NT2/D1 (cell line): ENCODE measurements around the gene COL9A1.

ENCODE experiments used
- DNase-seq: peaks from one replicate; pipeline ENCODE4 v3.0.0-alpha.2; 2011; ENCODE audit warnings: low read depth, low spot score
- H3K27me3 ChIP-seq: 2 replicates; pipeline ENCODE4 v1.6.0; 2011; ENCODE audit warnings: mild to moderate bottlenecking; ENCODE audit not compliant: insufficient read length, insufficient read depth
- H3K36me3 ChIP-seq: 2 replicates; pipeline ENCODE4 v1.6.1; 2011; ENCODE audit warnings: mild to moderate bottlenecking, low read length, mixed read lengths; ENCODE audit not compliant: insufficient read depth, insufficient read length
- H3K4me1 ChIP-seq: 2 replicates; pipeline ENCODE4 v1.5.1; 2011; ENCODE audit not compliant: insufficient read depth, insufficient read length
- H3K4me3 ChIP-seq: 2 replicates; pipeline ENCODE4 v1.5.1; 2011; ENCODE audit warnings: low read depth; ENCODE audit not compliant: insufficient read length
- H3K9ac ChIP-seq: 2 replicates; pipeline ENCODE4 v1.6.0; 2011; ENCODE audit warnings: low read depth; ENCODE audit not compliant: insufficient read length
- H3K9me3 ChIP-seq: 2 replicates; pipeline ENCODE4 v1.5.1; 2011; ENCODE audit warnings: mild to moderate bottlenecking, low read length; ENCODE audit not compliant: insufficient read depth
- SUZ12 ChIP-seq: IDR thresholded peaks from 2 replicates; pipeline ENCODE4 v1.6.1; 2011; ENCODE audit not compliant: insufficient read length, insufficient read depth; ENCODE audit errors: extremely low read depth
- YY1 ChIP-seq: IDR thresholded peaks from 2 replicates; pipeline ENCODE4 v1.6.1; 2011; ENCODE audit not compliant: insufficient read length, insufficient read depth
- ZNF274 ChIP-seq: IDR thresholded peaks from 2 replicates; pipeline ENCODE4 v1.6.1; 2011; ENCODE audit warnings: mild to moderate bottlenecking, low read depth, low read length

The COL9A1 gene

GRCh38 chr6:70257768-70258273 lies 45.1 kb downstream of the COL9A1 start:
- no peaks in the 10 kb centered on the region for H3K27me3 ChIP-seq
- no peaks in the 10 kb centered on the region for H3K4me1 ChIP-seq
- no peak for TF ChIP-seq YY1
- no peak for TF ChIP-seq ZNF274
- no peak for TF ChIP-seq SUZ12
- H3K9ac ChIP-seq = no peak overlapping the region
- no peak for DNase-seq
- H3K36me3 ChIP-seq = no peaks in the 10 kb centered on the region
- no peaks in the 10 kb centered on the region for H3K9me3 ChIP-seq
- no peak overlapping the region for H3K4me3 ChIP-seq

- no peak for TF ChIP-seq ZNF274
- TF ChIP-seq YY1 = no peak
- no peak for TF ChIP-seq SUZ12
- Histone ChIP-seq H3K4me3 (no peak overlapping the region), H3K9me3 (no peaks in the 10 kb centered on the region), H3K9ac (no peak overlapping the region), H3K4me1 (no peaks in the 10 kb centered on the region), H3K27me3 (no peaks in the 10 kb centered on the region), H3K36me3 (no peaks in the 10 kb centered on the region)
- no peak for DNase-seq
Observed at GRCh38 chr6:70254784-70255183, 48.1 kb downstream of the COL9A1 start.

- Histone ChIP-seq H3K4me3 (no peak overlapping the region), H3K36me3 (no peaks in the 10 kb centered on the region), H3K9me3 (no peaks in the 10 kb centered on the region), H3K4me1 (no peaks in the 10 kb centered on the region), H3K9ac (no peak overlapping the region), H3K27me3 (no peaks in the 10 kb centered on the region)
- TF ChIP-seq YY1 = no peak
- no peak for TF ChIP-seq ZNF274
- TF ChIP-seq SUZ12 = no peak
- DNase-seq = no peak
Observed at GRCh38 chr6:70253923-70254322, 49.0 kb downstream of the COL9A1 start.

GRCh38 chr6:70252604-70253003 lies 50.3 kb downstream of the COL9A1 start:
- Histone ChIP-seq H3K36me3 (no peaks in the 10 kb centered on the region), H3K9ac (no peak overlapping the region), H3K27me3 (no peaks in the 10 kb centered on the region), H3K9me3 (no peaks in the 10 kb centered on the region), H3K4me1 (no peaks in the 10 kb centered on the region), H3K4me3 (no peak overlapping the region)
- TF ChIP-seq YY1 = no peak
- TF ChIP-seq ZNF274 = no peak
- no peak for TF ChIP-seq SUZ12
- no peak for DNase-seq

- Histone ChIP-seq H3K27me3 (no peaks in the 10 kb centered on the region), H3K36me3 (no peaks in the 10 kb centered on the region), H3K4me1 (no peaks in the 10 kb centered on the region), H3K9me3 (no peaks in the 10 kb centered on the region), H3K4me3 (no peak overlapping the region), H3K9ac (no peak overlapping the region)
- no peak for DNase-seq
- TF ChIP-seq ZNF274 = no peak
- TF ChIP-seq SUZ12 = no peak
- TF ChIP-seq YY1 = no peak
Observed at GRCh38 chr6:70246118-70246517, 56.8 kb downstream of the COL9A1 start.

- TF ChIP-seq ZNF274 = no peak
- TF ChIP-seq SUZ12 = no peak
- no peak for TF ChIP-seq YY1
- Histone ChIP-seq H3K36me3 (no peaks in the 10 kb centered on the region), H3K27me3 (no peaks in the 10 kb centered on the region), H3K4me1 (no peaks in the 10 kb centered on the region), H3K4me3 (no peak overlapping the region), H3K9me3 (no peaks in the 10 kb centered on the region), H3K9ac (no peak overlapping the region)
- DNase-seq = no peak
Observed at GRCh38 chr6:70241991-70242420, 60.9 kb downstream of the COL9A1 start.

- Histone ChIP-seq H3K9me3 (no peaks in the 10 kb centered on the region), H3K36me3 (no peaks in the 10 kb centered on the region), H3K9ac (no peak overlapping the region), H3K4me3 (no peak overlapping the region), H3K27me3 (no peaks in the 10 kb centered on the region), H3K4me1 (no peaks in the 10 kb centered on the region)
- no peak for DNase-seq
- TF ChIP-seq YY1 = no peak
- TF ChIP-seq ZNF274 = no peak
- no peak for TF ChIP-seq SUZ12
Observed at GRCh38 chr6:70241031-70241430, 61.9 kb downstream of the COL9A1 start.

GRCh38 chr6:70236343-70236742 lies 66.5 kb downstream of the COL9A1 start:
- H3K4me3 ChIP-seq = no peak overlapping the region
- H3K9ac ChIP-seq = no peak overlapping the region
- TF ChIP-seq ZNF274 (no peak), YY1 (no peak), SUZ12 (no peak)
- H3K27me3 ChIP-seq = no peaks in the 10 kb centered on the region
- no peaks in the 10 kb centered on the region for H3K4me1 ChIP-seq
- no peak for DNase-seq
- H3K36me3 ChIP-seq = no peaks in the 10 kb centered on the region
- no peaks in the 10 kb centered on the region for H3K9me3 ChIP-seq
